ENCODE data around the gene CELF2.

DNA sequence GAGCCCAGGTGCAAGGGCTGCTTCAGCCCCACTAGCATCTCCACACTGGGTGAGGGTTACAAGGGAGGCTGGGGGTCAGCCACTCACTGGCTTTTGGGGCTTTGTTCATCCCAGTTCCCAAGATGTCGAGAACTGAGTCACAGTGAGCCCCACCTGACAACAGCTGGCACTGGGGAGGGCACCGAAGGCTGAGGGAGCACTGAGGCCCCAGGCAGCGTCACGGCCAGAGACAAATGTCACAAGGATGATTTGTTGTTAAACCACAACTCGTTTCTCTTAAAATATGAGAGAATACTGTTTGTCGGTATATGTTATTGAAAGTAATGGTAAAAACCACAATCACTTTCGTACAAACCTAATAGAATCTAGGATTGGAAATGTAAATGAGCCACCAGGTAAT, 219.9 kb downstream of the CELF2 start:
- TF ChIP-seq POLR2A (IDR thresholded peaks at IDR 0.05; ENCODE audit: low read depth, low read length) (no peak), BHLHE40 (IDR thresholded peaks at IDR 0.05; ENCODE audit: low read depth, low read length) (no peak), CTCF (conservative IDR thresholded peaks at IDR 0.05; ENCODE audit: low read depth, low read length) (no peak), MAFK (IDR thresholded peaks at IDR 0.05; ENCODE audit: low read depth, low read length) (no peak), RAD21 (IDR thresholded peaks at IDR 0.05; ENCODE audit: low read length) (no peak), MAZ (IDR thresholded peaks at IDR 0.05; ENCODE audit: borderline replicate concordance, low read depth, low read length) (no peak), SMC3 (IDR thresholded peaks at IDR 0.05; ENCODE audit: low read depth, low read length) (no peak), RCOR1 (IDR thresholded peaks at IDR 0.05; ENCODE audit: insufficient replicate concordance, low read length) (no peak), CEBPB (IDR thresholded peaks at IDR 0.05; ENCODE audit: low read depth, low read length) (no peak), CHD1 (IDR thresholded peaks at IDR 0.05; ENCODE audit: low read depth, low read length) (no peak), MXI1 (IDR thresholded peaks at IDR 0.05; ENCODE audit: borderline replicate concordance, low read depth, low read length) (no peak), FOS (IDR thresholded peaks at IDR 0.05; ENCODE audit: low read depth, low read length) (no peak)
- TF ChIP-seq, protein P1, sequence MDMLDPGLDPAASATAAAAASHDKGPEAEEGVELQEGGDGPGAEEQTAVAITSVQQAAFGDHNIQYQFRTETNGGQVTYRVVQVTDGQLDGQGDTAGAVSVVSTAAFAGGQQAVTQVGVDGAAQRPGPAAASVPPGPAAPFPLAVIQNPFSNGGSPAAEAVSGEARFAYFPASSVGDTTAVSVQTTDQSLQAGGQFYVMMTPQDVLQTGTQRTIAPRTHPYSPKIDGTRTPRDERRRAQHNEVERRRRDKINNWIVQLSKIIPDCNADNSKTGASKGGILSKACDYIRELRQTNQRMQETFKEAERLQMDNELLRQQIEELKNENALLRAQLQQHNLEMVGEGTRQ (IDR thresholded peaks at IDR 0.05; ENCODE audit: low read depth, low read length): no peak
- TF ChIP-seq, protein P2, sequence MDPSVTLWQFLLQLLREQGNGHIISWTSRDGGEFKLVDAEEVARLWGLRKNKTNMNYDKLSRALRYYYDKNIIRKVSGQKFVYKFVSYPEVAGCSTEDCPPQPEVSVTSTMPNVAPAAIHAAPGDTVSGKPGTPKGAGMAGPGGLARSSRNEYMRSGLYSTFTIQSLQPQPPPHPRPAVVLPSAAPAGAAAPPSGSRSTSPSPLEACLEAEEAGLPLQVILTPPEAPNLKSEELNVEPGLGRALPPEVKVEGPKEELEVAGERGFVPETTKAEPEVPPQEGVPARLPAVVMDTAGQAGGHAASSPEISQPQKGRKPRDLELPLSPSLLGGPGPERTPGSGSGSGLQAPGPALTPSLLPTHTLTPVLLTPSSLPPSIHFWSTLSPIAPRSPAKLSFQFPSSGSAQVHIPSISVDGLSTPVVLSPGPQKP (IDR thresholded peaks at IDR 0.05; ENCODE audit: borderline replicate concordance, low read depth, low read length): no peak
